HG03095 (cell line): Measurements from ENCODE around the gene STON2.

Source experiments
- ATAC-seq: cut with Tn5 transposase; IDR thresholded peaks from one replicate; pipeline ENCODE4 v1.9.1; 2021; ENCODE audit warnings: moderate library complexity; ENCODE audit not compliant: unreplicated experiment

STON2 gene

GRCh38 chr14:81427348-81428058 is 27.4 kb upstream of the STON2 start:
- no peak for ATAC-seq

DNA sequence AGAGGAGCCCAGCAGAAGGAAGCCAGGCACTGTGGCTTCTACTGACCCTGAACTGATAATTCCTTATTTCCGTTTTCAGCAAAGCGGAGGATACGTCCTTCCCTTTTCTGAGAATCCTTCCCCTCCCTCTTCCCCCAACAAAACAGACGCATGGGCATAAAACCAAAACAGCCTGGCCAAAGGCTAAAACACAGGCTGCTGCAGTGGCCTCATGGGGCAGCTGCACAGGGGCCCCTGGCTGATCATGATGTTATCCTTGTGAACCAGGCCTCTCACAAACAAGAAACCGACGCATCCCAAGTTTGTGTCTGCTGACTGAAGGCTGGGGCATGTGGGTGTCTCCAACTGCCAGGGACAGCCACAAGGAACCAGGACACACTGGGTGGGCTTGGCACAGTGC is 23.4 kb upstream of the STON2 start:
- ATAC-seq: no peak

GRCh38 chr14:81418057-81418790 is 18.1 kb upstream of the STON2 start:
- ATAC-seq: no peak

- ATAC-seq: no peak
These were observed 16.9 kb upstream of the STON2 start for GRCh38 chr14:81416981-81417380.

DNA sequence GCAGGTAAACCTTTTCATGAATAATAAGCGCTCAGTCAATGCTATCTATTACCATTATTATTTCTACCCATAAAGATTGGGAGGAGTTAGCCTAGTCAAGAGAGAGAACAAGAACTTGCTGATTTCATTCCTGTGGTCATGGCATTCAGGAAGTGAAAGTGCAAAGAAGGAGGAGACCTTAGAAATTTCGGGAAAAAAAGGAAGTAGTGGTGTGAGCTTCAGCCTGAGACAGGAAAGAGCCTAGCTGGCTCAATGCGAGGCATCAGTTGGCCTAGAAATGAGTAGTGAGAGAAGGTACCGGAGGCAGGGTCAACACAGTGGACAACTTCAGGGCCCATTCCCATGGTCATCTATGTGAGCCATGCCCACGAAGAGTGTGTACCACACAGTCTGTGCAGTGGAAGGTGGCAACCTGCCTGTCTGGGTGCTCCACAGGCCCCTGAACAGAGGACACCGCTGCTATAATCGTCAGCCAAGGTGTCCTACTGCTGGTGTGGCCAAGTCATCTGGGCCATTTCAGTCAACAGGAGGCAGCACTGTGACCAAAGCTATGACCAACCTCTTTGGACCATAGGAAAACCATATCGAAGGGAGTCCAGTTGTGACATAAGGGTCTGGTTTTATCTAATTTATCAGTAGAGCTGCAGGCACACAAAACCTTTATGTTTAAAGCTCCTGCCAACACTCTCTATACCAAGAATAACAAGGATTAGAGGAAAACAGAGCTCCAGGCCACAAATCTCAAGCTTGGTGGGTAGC is 16.2 kb upstream of the STON2 start:
- ATAC-seq: no peak

- ATAC-seq: no peak
These were observed 15.7 kb upstream of the STON2 start for GRCh38 chr14:81415781-81416180.

DNA sequence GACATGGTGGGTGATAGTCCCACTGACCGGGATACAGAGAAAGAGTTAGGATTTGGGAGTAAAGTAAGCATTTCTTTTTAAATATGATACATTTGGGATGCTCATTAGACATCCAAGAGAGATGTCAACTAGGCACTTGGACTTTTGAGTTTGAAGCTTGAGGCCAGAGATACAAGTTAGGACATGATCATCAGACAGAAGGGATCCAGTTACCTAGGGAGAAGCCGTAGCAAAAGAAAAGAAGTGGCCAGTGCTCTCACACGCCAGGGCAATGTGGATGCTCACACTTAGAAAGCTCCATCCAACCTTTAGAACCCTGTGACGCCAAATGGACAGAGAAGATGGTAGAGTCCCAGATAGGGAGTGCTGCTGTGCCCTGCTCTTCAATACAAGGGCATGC is 14.0 kb upstream of the STON2 start:
- no peak for ATAC-seq

- ATAC-seq: no peak
These were observed 12.7 kb upstream of the STON2 start for GRCh38 chr14:81412779-81413178.

DNA sequence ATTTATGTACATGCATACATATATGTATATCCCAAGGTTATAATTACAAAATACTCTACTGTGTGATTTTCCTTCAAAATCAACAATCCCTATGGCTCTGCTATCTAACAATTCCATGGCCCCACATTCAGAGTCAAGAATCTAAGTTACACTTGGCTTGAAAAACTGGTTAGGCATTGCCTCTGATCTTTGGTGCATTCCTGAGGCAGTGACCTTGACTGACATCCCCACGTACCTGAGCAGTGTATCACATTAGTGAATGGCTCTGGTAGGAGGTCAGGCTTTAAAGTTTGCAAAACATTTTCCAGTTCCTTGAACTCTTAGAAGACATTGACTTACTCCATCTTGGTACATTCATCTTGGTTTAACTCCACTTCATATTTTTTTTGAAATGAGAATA is 8.5 kb upstream of the STON2 start:
- no peak for ATAC-seq

- no peak for ATAC-seq
These were observed 6.7 kb upstream of the STON2 start for GRCh38 chr14:81406863-81407262.

GRCh38 chr14:81402123-81402495 is 2.0 kb upstream of the STON2 start:
- ATAC-seq: peak; percentile 17

DNA sequence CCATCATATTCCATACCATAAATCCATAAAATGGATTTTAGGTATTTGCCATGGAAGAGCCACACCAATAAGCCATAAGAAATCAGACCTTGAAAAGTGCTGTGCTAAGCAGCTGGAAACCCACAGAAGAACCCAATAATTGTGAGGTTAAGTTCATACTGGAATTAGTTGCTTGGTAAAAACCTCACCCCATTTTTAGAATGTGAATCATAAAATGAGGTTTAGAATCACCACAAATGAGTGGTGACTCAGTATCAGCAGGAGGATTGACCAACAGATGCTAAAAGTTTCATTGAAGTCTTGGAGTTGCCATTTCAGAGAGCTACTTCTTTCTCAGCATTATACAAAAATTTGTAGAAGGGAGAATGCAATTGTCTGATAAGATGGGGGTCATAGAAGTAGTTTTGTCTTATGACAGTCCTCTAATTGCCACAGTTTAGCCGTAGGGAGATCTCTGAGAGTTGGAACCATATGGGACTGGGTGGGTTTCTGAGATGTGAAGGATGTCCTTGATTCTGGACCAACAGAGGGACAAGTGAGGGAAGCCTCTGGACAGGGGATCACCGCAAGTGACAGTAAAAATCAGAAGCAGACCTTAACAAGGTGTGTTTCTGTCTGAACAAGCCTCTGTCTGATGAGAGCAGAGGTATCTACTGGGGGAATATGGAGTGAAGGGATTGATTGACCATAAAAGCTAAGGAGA is 1.4 kb upstream of the STON2 start:
- peak; percentile 50 for ATAC-seq

DNA sequence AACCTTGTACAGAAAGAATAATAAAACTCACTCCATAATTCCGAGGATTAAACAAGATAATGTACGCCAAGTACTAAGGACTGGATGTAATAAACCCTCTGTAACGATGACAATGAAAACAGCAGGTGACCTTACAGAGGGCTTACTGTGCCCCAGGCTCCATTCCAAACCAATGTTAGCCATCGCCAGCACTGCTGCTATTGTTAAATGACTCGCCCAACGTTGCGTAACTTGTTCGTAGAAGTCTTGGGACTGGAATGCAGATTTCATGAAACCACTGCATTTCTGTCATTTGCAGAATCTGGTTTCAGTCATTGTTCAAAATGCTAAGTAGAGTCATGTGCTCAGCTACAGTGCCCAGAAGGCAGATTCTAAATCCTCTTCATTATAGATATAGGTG is 728 bp upstream of the STON2 start:
- no peak for ATAC-seq

- no peak for ATAC-seq
These were observed 1.8 kb downstream of the STON2 start for GRCh38 chr14:81398196-81398891.

DNA sequence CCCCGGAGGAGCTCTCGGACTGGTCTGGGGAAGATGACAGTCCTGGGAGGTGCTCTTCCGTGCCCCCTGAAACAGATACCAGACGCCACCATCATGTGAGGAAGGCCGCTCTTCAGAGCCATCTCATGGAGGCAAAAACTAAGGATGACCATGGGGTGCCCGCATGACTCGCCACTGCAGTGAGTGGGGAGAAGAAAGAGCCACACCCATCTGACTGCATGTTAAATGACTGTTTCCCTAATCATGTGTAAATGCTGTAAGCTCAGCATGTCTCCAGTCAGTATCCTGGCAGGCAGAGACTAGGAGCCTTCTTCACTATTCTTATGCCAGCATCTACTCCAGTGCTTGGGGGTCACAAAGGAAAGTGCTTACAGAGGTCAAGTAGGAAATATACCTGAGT is 4.0 kb downstream of the STON2 start:
- ATAC-seq: no peak

- no peak for ATAC-seq
These were observed 5.4 kb downstream of the STON2 start for GRCh38 chr14:81394739-81395138.

DNA sequence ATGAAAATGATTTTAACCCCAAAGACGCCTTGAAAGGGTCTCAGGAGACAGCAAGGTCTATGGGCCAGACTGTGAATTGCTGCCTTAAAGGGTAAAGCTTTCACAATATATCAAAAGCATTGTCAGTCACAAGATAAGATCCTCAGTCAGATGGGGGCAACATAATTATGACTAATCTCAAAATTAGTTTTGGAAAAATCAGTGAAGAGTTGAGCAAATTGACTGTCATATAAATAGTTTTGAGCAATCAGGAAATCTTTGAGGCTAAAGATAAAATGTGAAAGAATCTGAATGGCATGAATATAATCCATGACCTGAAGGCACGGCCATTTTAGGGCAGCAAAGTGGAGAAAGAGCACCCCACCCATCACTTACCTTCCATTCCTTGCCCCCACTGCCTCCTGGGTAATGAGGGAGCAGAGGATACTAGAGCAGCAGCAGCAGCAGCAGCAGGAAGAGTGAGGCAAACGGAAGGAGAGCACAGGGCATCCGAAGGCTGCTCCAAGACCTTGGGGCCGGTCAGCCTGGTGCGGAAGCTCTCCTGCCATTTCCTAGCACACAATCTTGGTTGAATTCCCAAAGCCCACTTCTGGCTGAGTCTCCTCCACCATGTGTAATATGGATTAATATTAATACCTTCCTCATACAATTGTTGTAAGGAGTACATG is 7.0 kb downstream of the STON2 start:
- no peak for ATAC-seq

DNA sequence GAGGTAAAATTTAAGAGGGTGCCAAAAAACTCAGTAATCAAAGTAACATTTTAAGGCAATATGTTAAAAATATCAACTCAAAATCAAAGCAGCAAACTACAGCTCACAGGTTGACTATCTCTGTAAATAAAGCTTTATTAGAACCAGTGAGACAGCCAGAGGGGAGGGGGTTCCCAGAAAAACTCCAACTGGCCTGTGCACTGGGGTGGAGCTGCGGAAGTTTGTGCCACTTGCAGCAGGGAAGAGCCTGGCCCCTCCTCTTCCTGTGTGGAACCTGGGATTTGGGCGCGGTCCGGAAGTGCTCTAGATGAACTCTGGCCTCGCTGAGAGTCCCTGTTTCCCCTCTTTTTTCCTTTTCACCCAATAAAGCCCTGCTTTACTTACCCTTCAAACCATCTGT is 8.1 kb downstream of the STON2 start:
- ATAC-seq: no peak

GRCh38 chr14:81390696-81391095 is 9.4 kb downstream of the STON2 start:
- ATAC-seq: no peak

GRCh38 chr14:81388336-81388735 is 11.8 kb downstream of the STON2 start:
- ATAC-seq: no peak
